Fibroblast of skin of left biceps (primary cell): ENCODE results near the gene FRMD4A.
"Not testable (repeated sequence)": the region's sequence is repeated elsewhere in the genome, so short reads cannot be mapped to it uniquely, and the experiment has no call there.

Source experiments
- DNase-seq, 2 experiments: peaks; one replicate each; pipeline ENCODE4 v3.0.0-alpha.2; 2013; ENCODE audit warnings: low read depth in 2 of 2

FRMD4A gene

GRCh38 chr10:13950543-13950939, 380.2 kb downstream of the FRMD4A start:
- no peak for DNase-seq

- peak; percentile 90 to 94 for DNase-seq
Observed at GRCh38 chr10:13949844-13950542, 380.7 kb downstream of the FRMD4A start.

GRCh38 chr10:13946209-13946460, 384.6 kb downstream of the FRMD4A start:
- no peak for DNase-seq

GRCh38 chr10:13945390-13946208, 385.1 kb downstream of the FRMD4A start:
- no peak for DNase-seq

- no peak for DNase-seq
Observed at GRCh38 chr10:13944823-13945222, 385.9 kb downstream of the FRMD4A start.

GRCh38 chr10:13943735-13944398, 386.9 kb downstream of the FRMD4A start:
- no peak for DNase-seq

- no peak for DNase-seq
Observed at GRCh38 chr10:13942035-13942434, 388.7 kb downstream of the FRMD4A start.

- DNase-seq, result peak; percentile 45 to 52
Observed at GRCh38 chr10:13939391-13939790, 391.3 kb downstream of the FRMD4A start.

GRCh38 chr10:13938950-13939349, 391.8 kb downstream of the FRMD4A start:
- DNase-seq, result peak in 1 of 2 experiments; percentile 16

GRCh38 chr10:13936826-13937225, 393.9 kb downstream of the FRMD4A start:
- DNase-seq, result no peak

GRCh38 chr10:13930120-13930519, 400.6 kb downstream of the FRMD4A start:
- DNase-seq, result no peak

- DNase-seq, result no peak
Observed at GRCh38 chr10:13928451-13928850, 402.3 kb downstream of the FRMD4A start.

- DNase-seq, result no peak
Observed at GRCh38 chr10:13925971-13926780, 404.5 kb downstream of the FRMD4A start.

- DNase-seq, result peak; percentile 49
Observed at GRCh38 chr10:13924040-13924725, 406.5 kb downstream of the FRMD4A start.

GRCh38 chr10:13922586-13922985, 408.1 kb downstream of the FRMD4A start:
- peak; percentile 6 to 10 for DNase-seq

- DNase-seq, result no peak
Observed at GRCh38 chr10:13921941-13922340, 408.8 kb downstream of the FRMD4A start.

- DNase-seq, result not testable (repeated sequence)
Observed at GRCh38 chr10:13921131-13921530, 409.6 kb downstream of the FRMD4A start.

- no peak for DNase-seq
Observed at GRCh38 chr10:13920465-13920864, 410.3 kb downstream of the FRMD4A start.

GRCh38 chr10:13920031-13920430, 410.7 kb downstream of the FRMD4A start:
- DNase-seq, result no peak

- DNase-seq, result no peak
Observed at GRCh38 chr10:13917791-13918190, 412.9 kb downstream of the FRMD4A start.

- no peak for DNase-seq
Observed at GRCh38 chr10:13916384-13916947, 414.3 kb downstream of the FRMD4A start.
